GM21723 (cell line): ENCODE results near the gene TNFRSF14.

Source experiments
- ATAC-seq: cut with Tn5 transposase; IDR thresholded peaks from one replicate; pipeline ENCODE4 v1.9.1; 2021; ENCODE audit warnings: mild to moderate bottlenecking, moderate library complexity; ENCODE audit not compliant: unreplicated experiment

Gene TNFRSF14

GRCh38 chr1:2523191-2523890, 32.8 kb upstream of the TNFRSF14 start:
- no peak for ATAC-seq

GRCh38 chr1:2523891-2524609, 32.1 kb upstream of the TNFRSF14 start:
- no peak for ATAC-seq

GRCh38 chr1:2525572-2525919, 30.6 kb upstream of the TNFRSF14 start:
- ATAC-seq = no peak

GRCh38 chr1:2525920-2526823, 30.0 kb upstream of the TNFRSF14 start, which contains the start of gene PANK4:
Gene PANK4, minus strand, starts transcription at chr1:2526596. Its CDS starts 9 bp downstream, at chr1:2526587.
- ATAC-seq = peak; percentile 79

- ATAC-seq = peak; percentile 29
Measured at GRCh38 chr1:2526824-2527555, 29.2 kb upstream of the TNFRSF14 start.

- no peak for ATAC-seq
Measured at GRCh38 chr1:2527556-2527860, 28.7 kb upstream of the TNFRSF14 start.

GRCh38 chr1:2528016-2528415, 28.2 kb upstream of the TNFRSF14 start:
- no peak for ATAC-seq

GRCh38 chr1:2528611-2528965, 27.6 kb upstream of the TNFRSF14 start:
- ATAC-seq = no peak

- no peak for ATAC-seq
Measured at GRCh38 chr1:2528966-2529783, 27.0 kb upstream of the TNFRSF14 start.

GRCh38 chr1:2529784-2530512, 26.2 kb upstream of the TNFRSF14 start, which contains the start of gene HES5:
Gene HES5, minus strand, starts transcription at chr1:2530263. Its CDS starts 99 bp downstream, at chr1:2530164.
- ATAC-seq = no peak

- ATAC-seq = no peak
Measured at GRCh38 chr1:2530513-2531361, 25.4 kb upstream of the TNFRSF14 start.

- ATAC-seq = no peak
Measured at GRCh38 chr1:2532485-2533160, 23.5 kb upstream of the TNFRSF14 start.

- ATAC-seq = no peak
Measured at GRCh38 chr1:2533365-2533764, 22.8 kb upstream of the TNFRSF14 start.

- ATAC-seq = no peak
Measured at GRCh38 chr1:2534315-2534686, 21.9 kb upstream of the TNFRSF14 start.

- no peak for ATAC-seq
Measured at GRCh38 chr1:2534687-2535441, 21.3 kb upstream of the TNFRSF14 start.

- ATAC-seq = no peak
Measured at GRCh38 chr1:2535455-2535854, 20.7 kb upstream of the TNFRSF14 start.

- ATAC-seq = no peak
Measured at GRCh38 chr1:2535981-2536380, 20.2 kb upstream of the TNFRSF14 start.
